K562 (cell line): ENCODE measurements around the gene NOC4L. TPM values are rescaled to one million over a fixed set of nuclear protein-coding genes. Genes with fewer than 3 reads are reported as not detected.

Experiments
- ATAC-seq: fragments of 200-7000 bp; cut with Tn5 transposase; 3 replicates; pipeline ENCODE4 v1.9.1; 2020; ENCODE audit warnings: moderate library complexity
- BruUV-seq: library from RNA; stranded (reverse); fragments of 400-500 nt; replicated peaks from 2 replicates; lab custom pipeline; 2021; lab: Mats Ljungman, UMichigan
- CTCF ChIA-PET: fragments of 300-600 bp; formaldehyde crosslinking; extraction: SDS; loops from one replicate; lab custom pipeline; 2021; ENCODE audit warnings: low intra/inter-chr PET ratio; lab: Yijun Ruan, JAX
- POLR2A ChIA-PET: fragments of 300-600, 350-650 bp; sonication (Branson Sonifier 250); formaldehyde crosslinking; extraction: SDS; loops from one replicate; lab custom pipeline; 2021; ENCODE audit warnings: antibody characterized with exemption, inconsistent platforms; lab: Yijun Ruan, JAX
- DNase-seq, 4 experiments: peaks; one replicate each; pipeline versions ENCODE4 v3.0.0 to v3.0.0-alpha.2; 2011 to 2018; ENCODE audit warnings: low spot score in 3 of 4, mixed read lengths in 3 of 4; ENCODE audit errors: extremely low read depth in 1 of 4
- FAIRE-seq: peaks from 2 replicates; lab custom pipeline; 2011; peaks lifted over from hg19 to GRCh38; lab: Jason Lieb, UNC
- H2AFZ ChIP-seq: 2 replicates; pipeline ENCODE4 v1.6.0; 2011; ENCODE audit warnings: low read depth, low read length, control low read depth, inconsistent platforms
- H3K27ac ChIP-seq: fragments of 200-600 bp; 3 replicates; pipeline ENCODE4 v1.8.0; 2011; ENCODE audit warnings: low read depth, mild to moderate bottlenecking, control low read depth, inconsistent platforms, low read length, moderate library complexity, mixed read lengths; ENCODE audit errors: extremely low read depth
- H3K27me3 ChIP-seq, 2 experiments: fragments of 300-600 bp in 1 of 2; 2 replicates in 1 of 2; 3 replicates in 1 of 2; pipeline versions ENCODE4 v1.6.0 to v1.8.0; 2011; ENCODE audit warnings: inconsistent platforms in 2 of 2, low read length in 2 of 2, mild to moderate bottlenecking in 1 of 2, mixed read lengths in 1 of 2, moderate library complexity in 1 of 2; ENCODE audit not compliant: control insufficient read depth in 2 of 2, insufficient read depth in 2 of 2
- H3K36me3 ChIP-seq: fragments of 300-600 bp; 3 replicates; pipeline ENCODE4 v1.8.0; 2011; ENCODE audit warnings: mild to moderate bottlenecking, low read length, inconsistent platforms; ENCODE audit not compliant: control insufficient read depth, insufficient read depth
- H3K4me1 ChIP-seq, 2 experiments: fragments of 200-600 bp in 1 of 2; replicated peaks in 1 of 2; 2 replicates in 1 of 2; 3 replicates in 1 of 2; pipeline versions ENCODE4 v1.5.1 to v1.8.0; 2011; ENCODE audit warnings: inconsistent platforms in 2 of 2, low read length in 2 of 2, mild to moderate bottlenecking in 1 of 2, mixed read lengths in 1 of 2, moderate library complexity in 1 of 2; ENCODE audit not compliant: control insufficient read depth in 2 of 2, insufficient read depth in 2 of 2
- H3K4me2 ChIP-seq: 2 replicates; pipeline ENCODE4 v1.6.1; 2011; ENCODE audit warnings: low read length, control low read depth, inconsistent platforms, mixed read lengths; ENCODE audit not compliant: insufficient read depth
- H3K4me3 ChIP-seq: fragments of 200-600 bp; sonication (generic), shearing (Covaris generic); 2 replicates; pipeline ENCODE4 v1.5.1; 2016; ENCODE audit warnings: control low read depth, inconsistent platforms
- H3K79me2 ChIP-seq: fragments of 200-600 bp; 3 replicates; pipeline ENCODE4 v1.8.0; 2011; ENCODE audit warnings: low read length, inconsistent platforms; ENCODE audit not compliant: control insufficient read depth, insufficient read depth
- H3K9ac ChIP-seq, 2 experiments: 2 replicates each; pipeline versions ENCODE4 v1.6.0 to v1.6.1; 2011; ENCODE audit warnings: low read depth in 2 of 2, low read length in 2 of 2, control low read depth in 1 of 2, inconsistent platforms in 1 of 2, mild to moderate bottlenecking in 1 of 2, mixed read lengths in 1 of 2; ENCODE audit not compliant: insufficient read depth in 1 of 2
- H3K9me1 ChIP-seq: one replicate; pipeline ENCODE4 v1.6.0; 2011; ENCODE audit warnings: inconsistent platforms, mild to moderate bottlenecking, low read length, moderate library complexity; ENCODE audit not compliant: control insufficient read depth, insufficient read depth
- H3K9me3 ChIP-seq: replicated peaks from 2 replicates; pipeline ENCODE4 v1.5.1; 2011; ENCODE audit warnings: low read depth, low read length, inconsistent platforms; ENCODE audit not compliant: control insufficient read depth, insufficient read depth
- H4K20me1 ChIP-seq: replicated peaks from 2 replicates; pipeline ENCODE4 v1.6.1; 2011; ENCODE audit warnings: low read length, inconsistent platforms, mixed read lengths; ENCODE audit not compliant: control insufficient read depth, insufficient read depth
- ATF7 ChIP-seq: fragments of 450-650 bp; IDR thresholded peaks from 2 replicates; pipeline ENCODE4 v1.7.1; 2014; ENCODE audit warnings: mild to moderate bottlenecking, moderate library complexity
- DMBX1 ChIP-seq: fragments of 250-450 bp; sonication (Bioruptor Pico); IDR thresholded peaks from 2 replicates; pipeline ENCODE4 v1.8.0; 2022; ENCODE audit warnings: inconsistent platforms, mild to moderate bottlenecking, moderate library complexity, borderline replicate concordance
- FIP1L1 ChIP-seq: fragments of 200-400 bp; formaldehyde crosslinking; IDR thresholded peaks from 2 replicates; pipeline ENCODE4 v1.6.1; 2018; ENCODE audit warnings: mild to moderate bottlenecking, low read depth, low read length; ENCODE audit not compliant: poor library complexity, severe bottlenecking
- NCOA1 ChIP-seq: fragments of 450-650 bp; IDR thresholded peaks from 2 replicates; pipeline ENCODE4 v1.6.1; 2016; ENCODE audit warnings: low read depth
- POLR3G ChIP-seq: IDR thresholded peaks from 2 replicates; pipeline ENCODE4 v1.6.1; 2011; ENCODE audit not compliant: insufficient read length, insufficient replicate concordance; ENCODE audit errors: extremely low read depth
- ZFP30 ChIP-seq: fragments of 250-450 bp; sonication (Bioruptor Pico); IDR thresholded peaks from 2 replicates; pipeline ENCODE4 v1.8.0; 2022; ENCODE audit warnings: moderate library complexity, mild to moderate bottlenecking, inconsistent platforms, borderline replicate concordance
- ZNF175 ChIP-seq: fragments of 200-800 bp; sonication (Bioruptor generic); IDR thresholded peaks from 2 replicates; pipeline ENCODE4 v1.6.1; 2016; ENCODE audit warnings: low read depth, mild to moderate bottlenecking, missing genetic modification characterization, missing compliant biosample characterization
- ZNF561 ChIP-seq: fragments of 450-650 bp; formaldehyde crosslinking; conservative IDR thresholded peaks from 2 replicates; pipeline ENCODE4 v1.4.0; 2020; ENCODE audit warnings: mild to moderate bottlenecking, moderate library complexity
- WGBS: fragments of 100-300 bp; shearing (Covaris generic); methylation state at CpG from one replicate; pipeline ENCODE4 v1.1.6; 2016; ENCODE audit warnings: low coverage, mixed read lengths; ENCODE audit not compliant: insufficient coverage; ENCODE audit errors: missing lambda C conversion rate; 5-methylcytosine and 5-hydroxymethylcytosine counted together
- in situ Hi-C: fragments of 300-500 bp; cut with MboI; formaldehyde crosslinking; loops from 4 replicates; pipeline ENCODE4 v1.15.0; 2018; ENCODE audit warnings: inconsistent platforms, mixed read lengths
- intact Hi-C: fragments of 100-400 bp; cut with micrococcal nuclease; formaldehyde crosslinking; loops from 2 replicates; pipeline ENCODE4 v1.14.2; 2022
- polyA plus RNA-seq, 8 experiments: library from polyadenylated mRNA; depleted of rRNA in 4 of 8; stranded (reverse) in 5 of 8; unstranded in 3 of 8; fragments of >200 nt; fragmentation: Nextera tagmentation in 2 of 8; fragmentation: Illumina TruSeq in 1 of 8; extraction: Ambion mirVana in 2 of 8; extraction: Trizol in 1 of 8; gene quantifications; 2 replicates each; pipeline versions ENCODE4 v1.2.1 to v1.2.3, GENCODE V29; 2011 to 2014; ENCODE audit warnings: inconsistent platforms in 1 of 8, missing spikeins in 1 of 8
- total RNA-seq, 7 experiments: library from RNA; depleted of rRNA in 6 of 7; stranded (reverse); fragments of >200 nt in 6 of 7; fragmentation: Illumina TruSeq in 2 of 7; extraction: Trizol in 2 of 7; gene quantifications; 2 replicates each; pipeline versions ENCODE4 v1.2.1 to v1.2.3, GENCODE V29; 2011 to 2021; ENCODE audit warnings: low replicate concordance in 1 of 7
- TF ChIP-seq, protein P1 (sequence below): fragments of 200-800 bp; sonication (Bioruptor generic); IDR thresholded peaks from 2 replicates; pipeline ENCODE4 v1.6.1; 2017; ENCODE audit warnings: missing genetic modification characterization, missing compliant biosample characterization
- TF ChIP-seq, protein P2 (sequence below): fragments of 450-650 bp; IDR thresholded peaks from 2 replicates; pipeline ENCODE4 v1.6.1; 2018; ENCODE audit not compliant: partially characterized antibody
- TF ChIP-seq, protein P3 (sequence below), 3 experiments: fragments of 200-800 bp in 1 of 3; fragments of 250-450 bp in 1 of 3; fragments of 450-650 bp in 1 of 3; sonication (Bioruptor Pico) in 1 of 3; sonication (Bioruptor generic) in 1 of 3; formaldehyde crosslinking in 1 of 3; IDR thresholded peaks; 2 replicates each; pipeline versions ENCODE4 v1.6.1 to v1.8.0; 2016 to 2022; ENCODE audit warnings: mild to moderate bottlenecking in 2 of 3, missing genetic modification characterization in 2 of 3, missing compliant biosample characterization in 1 of 3, moderate library complexity in 1 of 3

Gene NOC4L
- total and polyA plus RNA-seq, 9 of the 15 experiments (the other 6 are each of a cell fraction or from before 2014, with no cell fraction given), result 1.3 to 77.0 (median 20.0) TPM

DNA sequence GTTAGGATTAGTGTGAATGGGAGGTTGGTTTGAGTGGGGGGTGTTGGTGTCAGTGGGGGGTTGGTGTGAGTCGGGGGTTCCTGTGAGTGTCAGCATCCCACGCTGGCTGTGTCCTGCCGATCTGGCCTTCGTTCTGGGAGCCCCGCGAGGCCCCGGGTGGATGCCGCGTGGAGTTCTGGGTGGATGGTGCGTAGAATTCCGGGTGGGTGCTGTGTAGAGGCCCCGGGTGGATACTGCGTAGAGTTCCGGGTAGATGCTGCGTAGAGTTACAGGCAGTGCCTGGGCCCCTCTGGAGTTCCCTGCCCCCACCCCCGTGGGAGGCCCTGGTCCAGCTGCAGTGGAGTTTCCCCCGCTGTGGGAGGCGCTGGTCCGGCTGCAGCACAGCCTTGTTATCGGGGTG lies 8.7 kb downstream of the NOC4L start:
- 91% methylated on average over 18 of the region's 20 CpGs for WGBS
- CTCF ChIA-PET, result no interaction called here
- no peak for FAIRE-seq
- in situ Hi-C loops, result no loop called here
- intact Hi-C loops, result loop anchor here (10.0 kb wide), 2 partner anchors 62 to 262 kb away; no protein-coding TSS in a partner anchor
- POLR2A ChIA-PET, result no interaction called here
- Histone ChIP-seq H3K4me2 (no peak overlapping the region), H3K9me1 (no peaks in the 10 kb centered on the region), H3K9me3 (peaks cover 22% of the 10 kb centered on the region), H4K20me1 (no peaks in the 10 kb centered on the region; the same call in 1 of the 2 replicates), H3K27ac (no peak overlapping the region), H3K4me3 (no peak overlapping the region), H3K27me3 (no peaks in the 10 kb centered on the region; a peak in 1 of 5 replicates), H3K4me1 (peaks cover 0 to 31% of the 10 kb centered on the region in 2 experiments; a peak in 2 of 5 replicates), H2AFZ (no peak overlapping the region), H3K9ac (no peak overlapping the region), H3K79me2 (no peaks in the 10 kb centered on the region), H3K36me3 (peaks cover 47% of the 10 kb centered on the region)
- BruUV-seq, result no TSS peak
- peak; percentile 42 for ATAC-seq
- no peak for DNase-seq
- no peak for TF ChIP-seq ZFP30 (CRISPR knock-in tag)
- no peak for TF ChIP-seq ZNF175 (CRISPR knock-in tag)
- no peak for TF ChIP-seq POLR3G
- no peak for TF ChIP-seq ATF7
- TF ChIP-seq FIP1L1, result no peak
- TF ChIP-seq, protein P1, sequence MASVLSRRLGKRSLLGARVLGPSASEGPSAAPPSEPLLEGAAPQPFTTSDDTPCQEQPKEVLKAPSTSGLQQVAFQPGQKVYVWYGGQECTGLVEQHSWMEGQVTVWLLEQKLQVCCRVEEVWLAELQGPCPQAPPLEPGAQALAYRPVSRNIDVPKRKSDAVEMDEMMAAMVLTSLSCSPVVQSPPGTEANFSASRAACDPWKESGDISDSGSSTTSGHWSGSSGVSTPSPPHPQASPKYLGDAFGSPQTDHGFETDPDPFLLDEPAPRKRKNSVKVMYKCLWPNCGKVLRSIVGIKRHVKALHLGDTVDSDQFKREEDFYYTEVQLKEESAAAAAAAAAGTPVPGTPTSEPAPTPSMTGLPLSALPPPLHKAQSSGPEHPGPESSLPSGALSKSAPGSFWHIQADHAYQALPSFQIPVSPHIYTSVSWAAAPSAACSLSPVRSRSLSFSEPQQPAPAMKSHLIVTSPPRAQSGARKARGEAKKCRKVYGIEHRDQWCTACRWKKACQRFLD (CRISPR knock-in tag), result no peak
- TF ChIP-seq DMBX1, result no peak
- TF ChIP-seq, protein P2, sequence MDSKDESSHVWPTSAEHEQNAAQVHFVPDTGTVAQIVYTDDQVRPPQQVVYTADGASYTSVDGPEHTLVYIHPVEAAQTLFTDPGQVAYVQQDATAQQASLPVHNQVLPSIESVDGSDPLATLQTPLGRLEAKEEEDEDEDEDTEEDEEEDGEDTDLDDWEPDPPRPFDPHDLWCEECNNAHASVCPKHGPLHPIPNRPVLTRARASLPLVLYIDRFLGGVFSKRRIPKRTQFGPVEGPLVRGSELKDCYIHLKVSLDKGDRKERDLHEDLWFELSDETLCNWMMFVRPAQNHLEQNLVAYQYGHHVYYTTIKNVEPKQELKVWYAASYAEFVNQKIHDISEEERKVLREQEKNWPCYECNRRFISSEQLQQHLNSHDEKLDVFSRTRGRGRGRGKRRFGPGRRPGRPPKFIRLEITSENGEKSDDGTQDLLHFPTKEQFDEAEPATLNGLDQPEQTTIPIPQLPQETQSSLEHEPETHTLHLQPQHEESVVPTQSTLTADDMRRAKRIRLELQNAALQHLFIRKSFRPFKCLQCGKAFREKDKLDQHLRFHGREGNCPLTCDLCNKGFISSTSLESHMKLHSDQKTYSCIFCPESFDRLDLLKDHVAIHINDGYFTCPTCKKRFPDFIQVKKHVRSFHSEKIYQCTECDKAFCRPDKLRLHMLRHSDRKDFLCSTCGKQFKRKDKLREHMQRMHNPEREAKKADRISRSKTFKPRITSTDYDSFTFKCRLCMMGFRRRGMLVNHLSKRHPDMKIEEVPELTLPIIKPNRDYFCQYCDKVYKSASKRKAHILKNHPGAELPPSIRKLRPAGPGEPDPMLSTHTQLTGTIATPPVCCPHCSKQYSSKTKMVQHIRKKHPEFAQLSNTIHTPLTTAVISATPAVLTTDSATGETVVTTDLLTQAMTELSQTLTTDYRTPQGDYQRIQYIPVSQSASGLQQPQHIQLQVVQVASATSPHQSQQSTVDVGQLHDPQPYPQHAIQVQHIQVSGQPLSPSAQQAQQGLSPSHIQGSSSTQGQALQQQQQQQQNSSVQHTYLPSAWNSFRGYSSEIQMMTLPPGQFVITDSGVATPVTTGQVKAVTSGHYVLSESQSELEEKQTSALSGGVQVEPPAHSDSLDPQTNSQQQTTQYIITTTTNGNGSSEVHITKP, result no peak
- TF ChIP-seq NCOA1, result no peak
- TF ChIP-seq, protein P3, sequence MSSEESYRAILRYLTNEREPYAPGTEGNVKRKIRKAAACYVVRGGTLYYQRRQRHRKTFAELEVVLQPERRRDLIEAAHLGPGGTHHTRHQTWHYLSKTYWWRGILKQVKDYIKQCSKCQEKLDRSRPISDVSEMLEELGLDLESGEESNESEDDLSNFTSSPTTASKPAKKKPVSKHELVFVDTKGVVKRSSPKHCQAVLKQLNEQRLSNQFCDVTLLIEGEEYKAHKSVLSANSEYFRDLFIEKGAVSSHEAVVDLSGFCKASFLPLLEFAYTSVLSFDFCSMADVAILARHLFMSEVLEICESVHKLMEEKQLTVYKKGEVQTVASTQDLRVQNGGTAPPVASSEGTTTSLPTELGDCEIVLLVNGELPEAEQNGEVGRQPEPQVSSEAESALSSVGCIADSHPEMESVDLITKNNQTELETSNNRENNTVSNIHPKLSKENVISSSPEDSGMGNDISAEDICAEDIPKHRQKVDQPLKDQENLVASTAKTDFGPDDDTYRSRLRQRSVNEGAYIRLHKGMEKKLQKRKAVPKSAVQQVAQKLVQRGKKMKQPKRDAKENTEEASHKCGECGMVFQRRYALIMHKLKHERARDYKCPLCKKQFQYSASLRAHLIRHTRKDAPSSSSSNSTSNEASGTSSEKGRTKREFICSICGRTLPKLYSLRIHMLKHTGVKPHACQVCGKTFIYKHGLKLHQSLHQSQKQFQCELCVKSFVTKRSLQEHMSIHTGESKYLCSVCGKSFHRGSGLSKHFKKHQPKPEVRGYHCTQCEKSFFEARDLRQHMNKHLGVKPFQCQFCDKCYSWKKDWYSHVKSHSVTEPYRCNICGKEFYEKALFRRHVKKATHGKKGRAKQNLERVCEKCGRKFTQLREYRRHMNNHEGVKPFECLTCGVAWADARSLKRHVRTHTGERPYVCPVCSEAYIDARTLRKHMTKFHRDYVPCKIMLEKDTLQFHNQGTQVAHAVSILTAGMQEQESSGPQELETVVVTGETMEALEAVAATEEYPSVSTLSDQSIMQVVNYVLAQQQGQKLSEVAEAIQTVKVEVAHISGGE (CRISPR knock-in tag; IDR thresholded peaks at IDR 0.05), result no peak
- no peak for TF ChIP-seq ZNF561
